HL-60 (cell line): ENCODE measurements around the gene ADAMTS15.

ENCODE experiments used
- DNase-seq, 2 experiments: peaks; one replicate each; pipeline ENCODE4 v3.0.0-alpha.2; 2010 to 2020; ENCODE audit warnings: low read depth in 1 of 2, low spot score in 1 of 2
- H3K27ac ChIP-seq: fragments of 250-450 bp; sonication (Bioruptor Pico); replicated peaks from 2 replicates; pipeline ENCODE4 v1.5.1; 2020; ENCODE audit warnings: mild to moderate bottlenecking, moderate library complexity
- H3K27me3 ChIP-seq: fragments of 250-450 bp; sonication (Bioruptor Pico); 2 replicates; pipeline ENCODE4 v1.5.1; 2021; ENCODE audit warnings: mild to moderate bottlenecking, moderate library complexity; ENCODE audit not compliant: insufficient read depth, poor library complexity, severe bottlenecking
- H3K4me3 ChIP-seq: replicated peaks from 2 replicates; pipeline ENCODE4 v1.5.1; 2011; ENCODE audit warnings: mild to moderate bottlenecking, control low read depth, low read length; ENCODE audit not compliant: insufficient read depth
- CTCF ChIP-seq: IDR thresholded peaks from one replicate; pipeline ENCODE4 v1.5.1; 2011; ENCODE audit warnings: low read length, control low read depth, inconsistent platforms; ENCODE audit not compliant: insufficient read depth
- GABPA ChIP-seq: IDR thresholded peaks from 2 replicates; pipeline ENCODE4 v1.6.1; 2012; ENCODE audit warnings: low read depth
- POLR2AphosphoS5 ChIP-seq: IDR thresholded peaks from 2 replicates; pipeline ENCODE4 v1.6.1; 2012; ENCODE audit warnings: low read depth
- SPI1 ChIP-seq: IDR thresholded peaks from 2 replicates; pipeline ENCODE4 v1.6.1; 2012; ENCODE audit warnings: low read depth, mild to moderate bottlenecking, borderline replicate concordance
- TF ChIP-seq, protein P1 (sequence below): IDR thresholded peaks from 2 replicates; pipeline ENCODE4 v1.6.1; 2012; ENCODE audit warnings: low read depth; ENCODE audit not compliant: insufficient replicate concordance

ADAMTS15 gene

DNA sequence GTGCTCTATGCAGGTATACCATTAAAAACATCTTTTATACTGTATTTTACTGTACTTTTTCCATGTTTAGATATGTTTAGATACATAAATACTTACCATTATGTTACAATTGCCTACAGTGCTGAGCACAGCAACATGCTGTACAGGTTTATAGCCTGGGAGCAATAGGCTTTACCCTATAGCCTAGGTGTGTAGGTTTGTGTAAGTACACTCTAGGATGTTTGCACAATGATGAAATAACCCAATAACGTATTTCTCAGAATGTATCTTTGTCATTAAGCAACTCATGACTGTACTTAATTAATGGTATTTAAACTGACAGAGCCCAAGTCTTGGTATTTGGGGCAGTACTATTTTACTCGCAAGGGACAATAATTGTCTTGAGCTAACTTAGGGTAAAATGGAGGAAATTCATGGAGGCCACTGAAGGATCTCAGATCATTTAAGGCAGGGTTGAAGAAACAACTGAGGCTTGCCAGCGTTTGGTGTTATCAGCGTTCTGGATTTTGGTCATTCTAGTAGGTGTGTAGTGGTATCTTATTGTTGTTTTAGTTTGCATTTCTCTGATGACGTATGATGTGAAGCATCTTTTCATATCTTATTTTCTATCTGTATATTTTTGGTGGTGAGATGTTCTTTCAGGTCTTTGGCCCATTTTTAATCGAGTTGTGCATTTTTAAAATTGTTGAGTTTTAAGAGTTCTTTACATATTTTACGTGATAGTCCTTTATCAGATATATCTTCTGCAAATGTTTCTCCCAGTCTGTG is 42.4 kb downstream of the ADAMTS15 start:
- Histone ChIP-seq H3K27ac (no peak overlapping the region), H3K27me3 (no peaks in the 10 kb centered on the region), H3K4me3 (no peak overlapping the region)
- TF ChIP-seq CTCF (no peak), POLR2AphosphoS5 (no peak), SPI1 (no peak), GABPA (no peak)
- TF ChIP-seq, protein P1, sequence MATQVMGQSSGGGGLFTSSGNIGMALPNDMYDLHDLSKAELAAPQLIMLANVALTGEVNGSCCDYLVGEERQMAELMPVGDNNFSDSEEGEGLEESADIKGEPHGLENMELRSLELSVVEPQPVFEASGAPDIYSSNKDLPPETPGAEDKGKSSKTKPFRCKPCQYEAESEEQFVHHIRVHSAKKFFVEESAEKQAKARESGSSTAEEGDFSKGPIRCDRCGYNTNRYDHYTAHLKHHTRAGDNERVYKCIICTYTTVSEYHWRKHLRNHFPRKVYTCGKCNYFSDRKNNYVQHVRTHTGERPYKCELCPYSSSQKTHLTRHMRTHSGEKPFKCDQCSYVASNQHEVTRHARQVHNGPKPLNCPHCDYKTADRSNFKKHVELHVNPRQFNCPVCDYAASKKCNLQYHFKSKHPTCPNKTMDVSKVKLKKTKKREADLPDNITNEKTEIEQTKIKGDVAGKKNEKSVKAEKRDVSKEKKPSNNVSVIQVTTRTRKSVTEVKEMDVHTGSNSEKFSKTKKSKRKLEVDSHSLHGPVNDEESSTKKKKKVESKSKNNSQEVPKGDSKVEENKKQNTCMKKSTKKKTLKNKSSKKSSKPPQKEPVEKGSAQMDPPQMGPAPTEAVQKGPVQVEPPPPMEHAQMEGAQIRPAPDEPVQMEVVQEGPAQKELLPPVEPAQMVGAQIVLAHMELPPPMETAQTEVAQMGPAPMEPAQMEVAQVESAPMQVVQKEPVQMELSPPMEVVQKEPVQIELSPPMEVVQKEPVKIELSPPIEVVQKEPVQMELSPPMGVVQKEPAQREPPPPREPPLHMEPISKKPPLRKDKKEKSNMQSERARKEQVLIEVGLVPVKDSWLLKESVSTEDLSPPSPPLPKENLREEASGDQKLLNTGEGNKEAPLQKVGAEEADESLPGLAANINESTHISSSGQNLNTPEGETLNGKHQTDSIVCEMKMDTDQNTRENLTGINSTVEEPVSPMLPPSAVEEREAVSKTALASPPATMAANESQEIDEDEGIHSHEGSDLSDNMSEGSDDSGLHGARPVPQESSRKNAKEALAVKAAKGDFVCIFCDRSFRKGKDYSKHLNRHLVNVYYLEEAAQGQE = no peak
- DNase-seq = no peak

GRCh38 chr11:130498181-130498580 is 49.7 kb downstream of the ADAMTS15 start:
- no peaks in the 10 kb centered on the region for H3K27me3 ChIP-seq
- TF ChIP-seq SPI1 (no peak), POLR2AphosphoS5 (no peak), GABPA (no peak), CTCF (no peak)
- TF ChIP-seq, protein P1 = no peak
- H3K4me3 ChIP-seq = no peak overlapping the region
- no peak for DNase-seq
- no peak overlapping the region for H3K27ac ChIP-seq

- no peak overlapping the region for H3K27ac ChIP-seq
- no peaks in the 10 kb centered on the region for H3K27me3 ChIP-seq
- H3K4me3 ChIP-seq = no peak overlapping the region
- TF ChIP-seq POLR2AphosphoS5 (no peak), CTCF (no peak), GABPA (no peak), SPI1 (no peak)
- TF ChIP-seq, protein P1 = no peak
- no peak for DNase-seq
Observed at GRCh38 chr11:130499828-130500227, 51.4 kb downstream of the ADAMTS15 start.
